ENCODE data around the gene BABAM2.
"Not testable (repeated sequence)": the region's sequence is repeated elsewhere in the genome, so short reads cannot be mapped to it uniquely, and the experiment has no call there.

BABAM2 gene

DNA sequence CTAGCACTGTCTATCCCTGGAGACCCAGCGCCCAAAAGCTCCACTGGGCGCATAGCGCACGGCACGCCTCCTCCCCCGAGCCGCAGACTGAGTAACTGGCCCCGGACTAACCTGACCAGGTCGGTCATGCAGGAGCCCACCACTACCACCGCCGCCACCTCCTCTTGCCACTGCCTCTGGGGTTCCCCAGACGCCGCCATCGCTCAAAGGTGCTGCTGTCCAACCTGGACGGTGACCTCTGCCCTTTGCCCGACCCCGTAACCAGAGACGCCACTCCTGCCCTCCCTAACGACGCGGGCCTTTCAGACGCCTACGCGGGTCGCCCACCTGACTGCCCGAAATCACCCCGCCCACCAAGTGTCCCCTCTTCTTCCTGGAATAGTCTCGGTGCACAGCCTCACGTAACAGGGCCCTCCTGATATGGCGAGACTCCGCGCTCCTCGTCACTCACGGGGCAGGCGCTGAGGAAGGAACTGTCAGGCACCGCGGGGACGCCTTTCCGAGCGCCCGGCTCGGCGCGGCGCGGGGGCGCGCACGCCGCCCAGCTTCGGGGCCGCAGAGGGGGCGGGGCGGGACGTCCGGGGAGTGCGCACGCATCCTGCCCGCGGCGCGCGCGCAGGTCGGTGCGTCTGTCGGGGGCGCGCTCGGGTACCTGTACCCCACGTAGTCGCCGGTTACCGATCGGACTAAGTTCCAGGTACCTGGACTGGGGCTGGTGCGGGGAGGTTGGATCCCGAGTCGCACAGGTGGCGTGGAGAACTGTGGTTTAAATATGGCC lies at the start of gene BABAM2, which contains the start of gene RBKS:
Gene BABAM2 (plus strand): TSS at position 584 of the 778 bp plus-strand sequence. CDS start 3,828 bp downstream, outside the sequence.
Gene RBKS (minus strand): TSS at position 242 of the 778 bp plus-strand sequence. CDS start 42 bp downstream, at position 200.
- DNase-seq (ENCODE audit: low read depth in 2 of 2) = peak; percentile 82 to 85

DNA sequence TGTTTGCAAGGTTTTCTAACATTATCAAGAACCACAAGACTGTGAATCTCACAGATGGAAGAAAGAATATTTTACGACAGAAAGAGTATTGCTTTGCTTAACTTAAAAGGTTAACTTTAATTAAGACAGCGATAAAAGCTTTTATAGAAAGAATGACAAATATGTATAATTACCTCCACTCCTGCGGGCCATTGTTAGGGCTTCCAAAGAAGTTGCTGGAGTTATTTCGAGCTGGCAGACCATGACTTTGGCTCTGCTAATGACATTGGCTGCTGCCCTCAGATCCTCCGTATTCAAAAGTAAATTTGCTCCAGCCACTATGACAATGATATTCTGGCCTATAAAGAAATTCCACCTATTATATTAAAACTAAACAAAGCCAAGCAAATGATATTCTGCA lies 47.6 kb upstream of the BABAM2 start:
- no peak for DNase-seq (ENCODE audit: low read depth in 2 of 2)

DNA sequence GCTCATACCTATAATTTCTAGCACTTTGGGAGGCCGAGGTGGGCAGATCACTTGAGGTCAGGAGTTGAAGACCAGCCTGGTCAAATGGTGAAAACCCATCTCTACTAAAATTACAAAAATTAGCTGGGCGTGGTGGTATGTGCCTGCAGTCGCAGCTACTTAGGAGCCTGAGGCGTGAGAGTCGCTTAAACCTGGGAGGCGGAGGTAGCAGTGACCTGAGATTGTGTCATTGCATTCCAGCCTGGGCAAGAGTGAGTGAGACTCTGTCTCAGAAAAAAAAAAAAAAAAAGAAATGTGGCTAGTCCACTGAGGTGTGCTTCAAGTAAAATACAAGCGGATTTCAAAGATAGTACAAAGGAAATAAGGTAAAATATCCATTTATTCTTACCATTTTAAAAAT lies 46.5 kb upstream of the BABAM2 start:
- no peak for DNase-seq (ENCODE audit: low read depth in 2 of 2)

DNA sequence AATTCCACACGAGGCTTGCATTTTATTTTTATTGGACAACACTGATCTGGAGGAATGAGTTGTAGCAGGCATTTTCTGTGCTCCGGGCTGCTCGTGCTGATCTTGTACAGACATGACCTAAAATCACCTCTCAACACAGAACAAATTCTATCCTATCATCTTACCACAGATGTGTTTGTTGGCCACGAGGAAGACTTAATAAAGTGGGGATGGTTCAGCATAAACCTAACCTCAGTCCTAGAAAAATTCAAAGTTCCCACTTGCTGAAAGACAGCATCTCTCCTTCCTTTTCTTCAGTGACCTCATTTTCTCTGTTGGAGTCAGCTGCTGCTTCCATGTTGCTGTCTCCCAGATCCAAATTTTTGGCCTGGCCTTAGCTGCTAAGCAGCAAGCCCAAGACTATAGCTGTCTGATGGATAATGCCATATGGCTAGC lies 45.7 kb upstream of the BABAM2 start:
- no peak for DNase-seq (ENCODE audit: low read depth in 2 of 2)

DNA sequence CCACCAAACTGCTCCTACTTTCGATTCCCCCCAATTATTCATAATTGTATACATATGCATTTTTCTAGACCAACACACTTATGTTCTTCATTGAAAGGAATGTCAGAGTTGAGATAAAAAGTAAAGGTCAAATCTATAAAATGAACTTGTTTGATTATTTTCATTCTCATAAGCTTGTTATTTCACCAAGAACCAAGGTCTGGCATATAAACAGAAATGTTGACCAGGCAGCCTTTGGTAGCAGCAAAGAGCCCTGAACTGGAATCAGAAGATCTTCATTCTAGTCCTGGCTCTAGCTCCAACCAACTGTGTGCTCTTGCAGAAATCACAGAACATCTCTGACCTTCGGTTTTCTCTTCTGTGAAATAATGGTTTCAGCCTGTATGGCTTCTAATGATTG lies 43.2 kb upstream of the BABAM2 start:
- DNase-seq (ENCODE audit: low read depth in 2 of 2) = no peak

- no peak for DNase-seq (ENCODE audit: low read depth in 2 of 2)
Observed at GRCh38 chr2:27849558-27850205, 40.8 kb upstream of the BABAM2 start.

DNA sequence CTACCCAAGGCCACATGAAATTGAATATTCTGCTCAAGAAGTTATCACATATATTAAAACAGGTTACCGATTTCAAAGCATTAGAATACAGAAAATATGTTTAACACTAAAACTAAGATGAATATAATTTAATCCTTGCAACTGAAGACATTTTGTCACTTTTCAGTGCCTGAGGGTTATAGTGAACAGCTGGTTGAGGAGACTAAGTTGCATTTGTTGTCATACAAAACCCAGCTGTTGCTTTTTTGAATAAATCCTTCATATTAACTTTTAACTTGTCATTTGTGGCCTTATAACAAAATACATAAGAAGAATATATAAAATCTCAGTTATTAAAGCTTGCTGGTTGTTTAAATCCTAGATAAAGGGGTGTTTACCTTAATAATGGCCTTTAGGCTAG lies 37.8 kb upstream of the BABAM2 start:
- DNase-seq (ENCODE audit: low read depth in 2 of 2) = no peak

- no peak for DNase-seq (ENCODE audit: low read depth in 2 of 2)
Observed at GRCh38 chr2:27854229-27854862, 36.2 kb upstream of the BABAM2 start.

- no peak for DNase-seq (ENCODE audit: low read depth in 2 of 2)
Observed at GRCh38 chr2:27855476-27855875, 35.1 kb upstream of the BABAM2 start.

- DNase-seq (ENCODE audit: low read depth in 2 of 2) = no peak
Observed at GRCh38 chr2:27856386-27856785, 34.1 kb upstream of the BABAM2 start.

GRCh38 chr2:27856956-27857355 lies 33.6 kb upstream of the BABAM2 start:
- no peak for DNase-seq (ENCODE audit: low read depth in 2 of 2)

DNA sequence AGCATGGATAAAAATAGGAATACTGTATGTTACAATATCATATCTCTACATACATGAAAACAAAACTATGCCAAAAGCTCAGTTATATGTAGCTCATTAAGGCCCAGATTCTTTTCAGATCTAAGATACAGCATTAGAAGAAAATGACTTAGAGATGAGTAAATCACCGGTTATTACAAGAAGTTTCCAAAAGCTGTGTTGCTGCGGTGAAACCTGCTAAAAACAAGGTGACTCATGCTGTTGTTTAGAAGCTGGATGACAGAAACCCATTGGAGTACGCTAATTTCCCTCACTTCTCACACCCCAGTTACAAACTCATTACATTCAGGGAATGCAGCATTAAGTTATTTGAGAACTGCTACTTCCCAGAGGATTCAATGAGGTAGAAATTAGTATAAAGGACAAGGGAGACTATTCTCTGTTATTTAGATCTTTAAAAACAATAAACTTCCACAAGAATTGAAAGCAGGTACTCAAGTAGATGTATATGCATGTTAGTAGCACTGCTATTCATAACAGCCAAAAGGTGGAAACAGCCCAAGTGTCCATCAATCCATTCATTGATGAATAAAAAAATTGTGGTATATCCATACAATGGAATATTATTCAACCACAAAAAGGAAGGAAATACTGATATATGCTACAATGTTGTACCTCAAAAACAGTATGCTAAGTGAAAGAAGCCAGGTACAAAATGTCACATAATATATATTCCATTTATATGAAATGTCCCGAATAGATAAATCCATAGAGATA lies 32.9 kb upstream of the BABAM2 start:
- no peak for DNase-seq (ENCODE audit: low read depth in 2 of 2)

DNA sequence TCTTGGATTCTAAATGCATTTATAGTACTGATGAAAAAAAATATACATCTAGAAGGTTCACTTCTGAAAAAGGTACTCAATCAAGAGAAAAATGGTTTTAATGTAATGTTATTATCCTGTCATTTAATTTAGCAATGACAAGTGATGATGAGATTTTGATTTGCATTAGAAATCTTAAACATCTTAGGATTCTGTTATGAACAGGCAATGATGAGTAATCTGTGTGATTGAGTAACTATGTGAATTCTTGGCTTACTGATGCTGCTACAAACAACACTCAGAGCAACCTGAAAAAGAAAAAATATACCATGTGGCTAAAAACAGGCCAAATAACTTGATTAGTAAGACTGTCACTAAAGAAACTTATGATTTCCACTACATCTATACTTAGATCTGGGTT lies 30.4 kb upstream of the BABAM2 start:
- no peak for DNase-seq (ENCODE audit: low read depth in 2 of 2)

- no peak for DNase-seq (ENCODE audit: low read depth in 2 of 2)
Observed at GRCh38 chr2:27863146-27863545, 27.4 kb upstream of the BABAM2 start.

GRCh38 chr2:27863955-27864354 lies 26.6 kb upstream of the BABAM2 start:
- DNase-seq (ENCODE audit: low read depth in 2 of 2) = not testable (repeated sequence)

GRCh38 chr2:27866237-27866636 lies 24.3 kb upstream of the BABAM2 start:
- DNase-seq (ENCODE audit: low read depth in 2 of 2) = no peak

- no peak for DNase-seq (ENCODE audit: low read depth in 2 of 2)
Observed at GRCh38 chr2:27869763-27870162, 20.8 kb upstream of the BABAM2 start.

- no peak for DNase-seq (ENCODE audit: low read depth in 2 of 2)
Observed at GRCh38 chr2:27870724-27871123, 19.8 kb upstream of the BABAM2 start.

GRCh38 chr2:27871802-27872201 lies 18.7 kb upstream of the BABAM2 start:
- DNase-seq (ENCODE audit: low read depth in 2 of 2) = no peak

- DNase-seq (ENCODE audit: low read depth in 2 of 2) = no peak
Observed at GRCh38 chr2:27873091-27873490, 17.4 kb upstream of the BABAM2 start.

GRCh38 chr2:27875089-27875881 lies 15.2 kb upstream of the BABAM2 start:
- no peak for DNase-seq (ENCODE audit: low read depth in 2 of 2)
